WTC11 (cell line): ENCODE measurements around the gene LRRFIP1. TPM values are rescaled to one million over a fixed set of nuclear protein-coding genes. Genes with fewer than 3 reads are reported as not detected.

Source experiments
- ATAC-seq: fragments of 200-7000 bp; cut with Tn5 transposase; 2 replicates; pipeline ENCODE4 v1.10.0; 2021; ENCODE audit warnings: mild to moderate bottlenecking, moderate library complexity
- CTCF ChIA-PET: fragments of 300-600 bp; sonication (Branson Sonifier 250); formaldehyde crosslinking; loops from one replicate; lab custom pipeline; 2021; ENCODE audit warnings: antibody characterized with exemption; lab: Charles Lee
- POLR2A ChIA-PET: fragments of 350-600 bp; sonication (Branson Sonifier 250); formaldehyde crosslinking; loops from one replicate; lab custom pipeline; 2021; ENCODE audit warnings: antibody characterized with exemption; lab: Charles Lee
- DNase-seq: peaks from one replicate; pipeline ENCODE4 v3.0.0; 2021; ENCODE audit warnings: low spot score
- H3K27ac Mint-ChIP-seq: 2 replicates; pipeline ENCODE4 v1.8.0; 2021; ENCODE audit warnings: mixed read lengths
- H3K27me3 Mint-ChIP-seq: 2 replicates; pipeline ENCODE4 v1.8.0; 2021; ENCODE audit warnings: low read depth, mild to moderate bottlenecking, moderate library complexity, mixed read lengths
- H3K36me3 Mint-ChIP-seq: 2 replicates; pipeline ENCODE4 v1.8.0; 2021; ENCODE audit warnings: mixed read lengths
- H3K4me1 Mint-ChIP-seq: 2 replicates; pipeline ENCODE4 v1.8.0; 2022; ENCODE audit warnings: mixed read lengths
- H3K4me3 Mint-ChIP-seq: 2 replicates; pipeline ENCODE4 v1.8.0; 2021; ENCODE audit warnings: mild to moderate bottlenecking, moderate library complexity, mixed read lengths
- H3K9me3 Mint-ChIP-seq: 2 replicates; pipeline ENCODE4 v1.8.0; 2021; ENCODE audit warnings: mixed read lengths
- ARID4B ChIP-seq: sonication (generic); formaldehyde crosslinking; IDR thresholded peaks from 2 replicates; pipeline ENCODE4 v1.8.0; 2023; ENCODE audit warnings: missing genetic modification reagents, mild to moderate bottlenecking, borderline replicate concordance
- ATF3 ChIP-seq: sonication (generic); formaldehyde crosslinking; conservative IDR thresholded peaks from 2 replicates; pipeline ENCODE4 v1.8.1; 2022; ENCODE audit warnings: mild to moderate bottlenecking, missing genetic modification reagents
- CREB1 ChIP-seq: sonication (generic); formaldehyde crosslinking; IDR thresholded peaks from 2 replicates; pipeline ENCODE4 v1.8.0; 2023; ENCODE audit warnings: mild to moderate bottlenecking, missing genetic modification reagents
- CTCF ChIP-seq: fragments of 200-600 bp; IDR thresholded peaks from 2 replicates; pipeline ENCODE4 v1.8.0; 2022; ENCODE audit warnings: antibody characterized with exemption
- FOXK1 ChIP-seq: sonication (generic); formaldehyde crosslinking; IDR thresholded peaks from 2 replicates; pipeline ENCODE4 v1.8.0; 2022; ENCODE audit warnings: mild to moderate bottlenecking, moderate library complexity, missing genetic modification reagents
- GRHL2 ChIP-seq: fragments of 250-450 bp; sonication (Bioruptor Pico); IDR thresholded peaks from 2 replicates; pipeline ENCODE4 v1.8.0; 2022; ENCODE audit warnings: mild to moderate bottlenecking, moderate library complexity; ENCODE audit not compliant: insufficient replicate concordance, severe bottlenecking
- MYBL2 ChIP-seq: sonication (generic); formaldehyde crosslinking; IDR thresholded peaks from 2 replicates; pipeline ENCODE4 v1.8.1; 2023; ENCODE audit warnings: mild to moderate bottlenecking, moderate library complexity, missing genetic modification reagents
- NFE2L1 ChIP-seq: sonication (generic); formaldehyde crosslinking; IDR thresholded peaks from 2 replicates; pipeline ENCODE4 v1.8.1; 2023; ENCODE audit warnings: missing genetic modification reagents
- NR2C2 ChIP-seq: sonication (generic); formaldehyde crosslinking; IDR thresholded peaks from 2 replicates; pipeline ENCODE4 v1.8.0; 2022; ENCODE audit warnings: mild to moderate bottlenecking, missing genetic modification reagents
- OVOL2 ChIP-seq: fragments of 250-450 bp; sonication (Bioruptor Pico); IDR thresholded peaks from 2 replicates; pipeline ENCODE4 v1.9.0; 2021; ENCODE audit warnings: mild to moderate bottlenecking, borderline replicate concordance
- RORB ChIP-seq: fragments of 250-450 bp; sonication (Bioruptor Pico); IDR thresholded peaks from 2 replicates; pipeline ENCODE4 v1.9.0; 2021; ENCODE audit warnings: mild to moderate bottlenecking
- ZBTB21 ChIP-seq: sonication (generic); formaldehyde crosslinking; IDR thresholded peaks from 2 replicates; pipeline ENCODE4 v1.8.1; 2023; ENCODE audit warnings: mild to moderate bottlenecking, missing genetic modification reagents, borderline replicate concordance
- ZNF121 ChIP-seq: sonication (generic); formaldehyde crosslinking; IDR thresholded peaks from 2 replicates; pipeline ENCODE4 v1.8.0; 2023; ENCODE audit warnings: missing genetic modification reagents
- ZNF416 ChIP-seq: fragments of 250-450 bp; sonication (Bioruptor Pico); IDR thresholded peaks from 2 replicates; pipeline ENCODE4 v1.9.0; 2021; ENCODE audit warnings: mild to moderate bottlenecking, inconsistent platforms
- total RNA-seq: library from RNA; stranded (reverse); gene quantifications from 3 replicates; pipeline ENCODE4 v1.2.3, GENCODE V29; 2021
- TF ChIP-seq, protein P1 (sequence below): sonication (generic); formaldehyde crosslinking; IDR thresholded peaks from 2 replicates; pipeline ENCODE4 v1.8.1; 2022; ENCODE audit warnings: mild to moderate bottlenecking, missing genetic modification reagents, moderate library complexity, borderline replicate concordance
- TF ChIP-seq, protein P2 (sequence below): sonication (generic); formaldehyde crosslinking; IDR thresholded peaks from 2 replicates; pipeline ENCODE4 v1.8.1; 2023; ENCODE audit warnings: mild to moderate bottlenecking, missing genetic modification reagents, moderate library complexity
- TF ChIP-seq, protein P3 (sequence below): sonication (generic); formaldehyde crosslinking; IDR thresholded peaks from 2 replicates; pipeline ENCODE4 v1.8.0; 2023; ENCODE audit warnings: missing genetic modification reagents
- TF ChIP-seq, protein P4 (sequence below): sonication (generic); formaldehyde crosslinking; IDR thresholded peaks from 2 replicates; pipeline ENCODE4 v1.8.1; 2023; ENCODE audit warnings: mild to moderate bottlenecking, missing genetic modification reagents

Gene LRRFIP1
- total RNA-seq, 1 experiment from 2014 or later: 88.4 TPM

- POLR2A ChIA-PET: no interaction called here
- peak overlapping the region; percentile 58 for H3K27ac Mint-ChIP-seq
Observed at GRCh38 chr2:237662671-237663093, 35.3 kb downstream of the LRRFIP1 start.

DNA sequence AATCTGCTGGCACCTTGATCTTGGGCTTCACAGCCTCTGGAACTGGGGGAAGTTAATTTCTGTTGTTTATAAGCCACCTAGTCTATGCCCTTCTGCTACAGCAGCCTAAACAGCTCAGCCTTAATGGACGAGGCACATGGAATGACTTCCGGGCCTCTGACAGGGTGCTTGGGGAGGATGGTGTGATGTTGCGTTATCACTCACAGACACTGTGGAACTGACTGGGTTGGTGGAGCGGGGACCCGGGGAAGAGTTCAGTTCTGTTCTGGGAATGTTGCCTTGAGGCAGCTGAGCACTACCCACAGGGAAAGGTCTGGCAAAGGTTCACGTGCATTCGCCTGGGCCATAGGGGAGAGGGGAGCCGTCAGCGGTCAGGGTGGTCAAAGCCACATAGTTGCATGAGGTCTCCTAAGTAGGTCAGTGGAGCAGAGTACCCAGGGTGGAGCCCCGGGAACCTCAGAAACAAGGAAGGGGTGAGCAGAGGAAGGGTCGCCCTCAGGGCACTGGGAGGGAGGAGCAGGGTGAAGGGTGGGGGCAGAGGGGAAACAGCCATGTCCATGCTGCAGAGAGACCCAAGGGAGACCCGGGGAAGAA is 36.2 kb downstream of the LRRFIP1 start:
- H3K36me3 Mint-ChIP-seq: no peaks in the 10 kb centered on the region
- H3K27me3 Mint-ChIP-seq: no peaks in the 10 kb centered on the region
- ChIA-PET CTCF (interaction anchor here (0.9 to 2.0 kb wide), 10 partner anchors 7 to 242 kb away, joined by 3 to 15 read pairs (median 4); no protein-coding TSS in a partner anchor), POLR2A (interaction anchor here (0.6 kb wide), 1 partner anchor 85 kb away, joined by 3 read pairs; no protein-coding TSS in a partner anchor)
- no peak for DNase-seq
- H3K4me1 Mint-ChIP-seq: peaks cover 63% of the 10 kb centered on the region
- H3K27ac Mint-ChIP-seq: peak overlapping the region; percentile 61; the same call in 1 of the 2 replicates
- no peaks in the 10 kb centered on the region for H3K9me3 Mint-ChIP-seq
- no peak overlapping the region for H3K4me3 Mint-ChIP-seq
- no peak for ATAC-seq
- TF ChIP-seq, protein P1, sequence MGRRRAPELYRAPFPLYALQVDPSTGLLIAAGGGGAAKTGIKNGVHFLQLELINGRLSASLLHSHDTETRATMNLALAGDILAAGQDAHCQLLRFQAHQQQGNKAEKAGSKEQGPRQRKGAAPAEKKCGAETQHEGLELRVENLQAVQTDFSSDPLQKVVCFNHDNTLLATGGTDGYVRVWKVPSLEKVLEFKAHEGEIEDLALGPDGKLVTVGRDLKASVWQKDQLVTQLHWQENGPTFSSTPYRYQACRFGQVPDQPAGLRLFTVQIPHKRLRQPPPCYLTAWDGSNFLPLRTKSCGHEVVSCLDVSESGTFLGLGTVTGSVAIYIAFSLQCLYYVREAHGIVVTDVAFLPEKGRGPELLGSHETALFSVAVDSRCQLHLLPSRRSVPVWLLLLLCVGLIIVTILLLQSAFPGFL: no peak
- TF ChIP-seq GRHL2 (CRISPR knock-in tag): no peak
- TF ChIP-seq MYBL2: no peak
- TF ChIP-seq, protein P2, sequence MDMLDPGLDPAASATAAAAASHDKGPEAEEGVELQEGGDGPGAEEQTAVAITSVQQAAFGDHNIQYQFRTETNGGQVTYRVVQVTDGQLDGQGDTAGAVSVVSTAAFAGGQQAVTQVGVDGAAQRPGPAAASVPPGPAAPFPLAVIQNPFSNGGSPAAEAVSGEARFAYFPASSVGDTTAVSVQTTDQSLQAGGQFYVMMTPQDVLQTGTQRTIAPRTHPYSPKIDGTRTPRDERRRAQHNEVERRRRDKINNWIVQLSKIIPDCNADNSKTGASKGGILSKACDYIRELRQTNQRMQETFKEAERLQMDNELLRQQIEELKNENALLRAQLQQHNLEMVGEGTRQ: no peak
- TF ChIP-seq, protein P3, sequence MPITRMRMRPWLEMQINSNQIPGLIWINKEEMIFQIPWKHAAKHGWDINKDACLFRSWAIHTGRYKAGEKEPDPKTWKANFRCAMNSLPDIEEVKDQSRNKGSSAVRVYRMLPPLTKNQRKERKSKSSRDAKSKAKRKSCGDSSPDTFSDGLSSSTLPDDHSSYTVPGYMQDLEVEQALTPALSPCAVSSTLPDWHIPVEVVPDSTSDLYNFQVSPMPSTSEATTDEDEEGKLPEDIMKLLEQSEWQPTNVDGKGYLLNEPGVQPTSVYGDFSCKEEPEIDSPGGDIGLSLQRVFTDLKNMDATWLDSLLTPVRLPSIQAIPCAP (CRISPR knock-in tag): no peak
- no peak for TF ChIP-seq OVOL2 (CRISPR knock-in tag)
- no peak for TF ChIP-seq ZNF416 (CRISPR knock-in tag)
- no peak for TF ChIP-seq CTCF
- TF ChIP-seq CREB1 (CRISPR knock-in tag): no peak
- no peak for TF ChIP-seq RORB (CRISPR knock-in tag)
- TF ChIP-seq FOXK1 (CRISPR knock-in tag): no peak
- TF ChIP-seq NR2C2 (CRISPR knock-in tag): no peak
- TF ChIP-seq NFE2L1 (CRISPR knock-in tag): no peak
- no peak for TF ChIP-seq ZBTB21 (CRISPR knock-in tag)
- TF ChIP-seq ATF3 (CRISPR knock-in tag): no peak

More at GRCh38 chr2:237662671-237663093, 35.3 kb downstream of the LRRFIP1 start:
- Mint-ChIP-seq H3K9me3 (peaks cover 3% of the 10 kb centered on the region; the same call in 1 of the 2 replicates), H3K4me1 (peaks cover 57% of the 10 kb centered on the region), H3K36me3 (no peaks in the 10 kb centered on the region), H3K27me3 (no peaks in the 10 kb centered on the region), H3K4me3 (peak overlapping the region; percentile 23; the same call in 1 of the 2 replicates)
- DNase-seq (peak; percentile 93), ATAC-seq (peak; percentile 92)
- TF ChIP-seq, protein P4, sequence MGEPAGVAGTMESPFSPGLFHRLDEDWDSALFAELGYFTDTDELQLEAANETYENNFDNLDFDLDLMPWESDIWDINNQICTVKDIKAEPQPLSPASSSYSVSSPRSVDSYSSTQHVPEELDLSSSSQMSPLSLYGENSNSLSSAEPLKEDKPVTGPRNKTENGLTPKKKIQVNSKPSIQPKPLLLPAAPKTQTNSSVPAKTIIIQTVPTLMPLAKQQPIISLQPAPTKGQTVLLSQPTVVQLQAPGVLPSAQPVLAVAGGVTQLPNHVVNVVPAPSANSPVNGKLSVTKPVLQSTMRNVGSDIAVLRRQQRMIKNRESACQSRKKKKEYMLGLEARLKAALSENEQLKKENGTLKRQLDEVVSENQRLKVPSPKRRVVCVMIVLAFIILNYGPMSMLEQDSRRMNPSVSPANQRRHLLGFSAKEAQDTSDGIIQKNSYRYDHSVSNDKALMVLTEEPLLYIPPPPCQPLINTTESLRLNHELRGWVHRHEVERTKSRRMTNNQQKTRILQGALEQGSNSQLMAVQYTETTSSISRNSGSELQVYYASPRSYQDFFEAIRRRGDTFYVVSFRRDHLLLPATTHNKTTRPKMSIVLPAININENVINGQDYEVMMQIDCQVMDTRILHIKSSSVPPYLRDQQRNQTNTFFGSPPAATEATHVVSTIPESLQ: no peak
- TF ChIP-seq ARID4B (CRISPR knock-in tag) (no peak), ZNF121 (peak; percentile 96)
- CTCF ChIA-PET: interaction anchor here (0.6 to 2.0 kb wide), 11 partner anchors 8 to 248 kb away, joined by 3 to 15 read pairs (median 4); no protein-coding TSS in a partner anchor
